HG02798 (cell line): ENCODE measurements around the gene GPR89A.
"Not testable (repeated sequence)": the region's sequence is repeated elsewhere in the genome, so short reads cannot be mapped to it uniquely, and the experiment has no call there.

Experiments used
- ATAC-seq: cut with Tn5 transposase; IDR thresholded peaks from one replicate; pipeline ENCODE4 v1.9.1; 2021; ENCODE audit warnings: mild to moderate bottlenecking; ENCODE audit not compliant: unreplicated experiment, poor library complexity

The GPR89A gene

GRCh38 chr1:145607833-145608733, at the start of gene GPR89A:
TSS of gene GPR89A (plus strand) at chr1:145607988. CDS start at chr1:145608134, 146 bp downstream.
- peak; percentile 95 for ATAC-seq

- not testable (repeated sequence) for ATAC-seq
Observed at GRCh38 chr1:145586820-145587219, 21.0 kb upstream of the GPR89A start.

GRCh38 chr1:145590806-145591205, 17.0 kb upstream of the GPR89A start:
- ATAC-seq: not testable (repeated sequence)

- not testable (repeated sequence) for ATAC-seq
Observed at GRCh38 chr1:145592347-145592746, 15.4 kb upstream of the GPR89A start.

- not testable (repeated sequence) for ATAC-seq
Observed at GRCh38 chr1:145595421-145595820, 12.4 kb upstream of the GPR89A start.

- not testable (repeated sequence) for ATAC-seq
Observed at GRCh38 chr1:145596236-145596635, 11.6 kb upstream of the GPR89A start.

- ATAC-seq: not testable (repeated sequence)
Observed at GRCh38 chr1:145599426-145599825, 8.4 kb upstream of the GPR89A start.

GRCh38 chr1:145601593-145601992, 6.2 kb upstream of the GPR89A start:
- ATAC-seq: no peak

- not testable (repeated sequence) for ATAC-seq
Observed at GRCh38 chr1:145606840-145607239, 948 bp upstream of the GPR89A start.

- not testable (repeated sequence) for ATAC-seq
Observed at GRCh38 chr1:145607289-145607688, 499 bp upstream of the GPR89A start.

- not testable (repeated sequence) for ATAC-seq
Observed at GRCh38 chr1:145610744-145611143, 3.0 kb downstream of the GPR89A start.

- ATAC-seq: not testable (repeated sequence)
Observed at GRCh38 chr1:145620073-145620472, 12.3 kb downstream of the GPR89A start.

GRCh38 chr1:145622177-145622576, 14.4 kb downstream of the GPR89A start:
- not testable (repeated sequence) for ATAC-seq

GRCh38 chr1:145636237-145636636, 28.4 kb downstream of the GPR89A start:
- ATAC-seq: not testable (repeated sequence)

- ATAC-seq: not testable (repeated sequence)
Observed at GRCh38 chr1:145641886-145642285, 34.1 kb downstream of the GPR89A start.

GRCh38 chr1:145643990-145644389, 36.2 kb downstream of the GPR89A start:
- ATAC-seq: not testable (repeated sequence)

- ATAC-seq: not testable (repeated sequence)
Observed at GRCh38 chr1:145656245-145656943, 48.6 kb downstream of the GPR89A start.

GRCh38 chr1:145662502-145662901, 54.7 kb downstream of the GPR89A start:
- not testable (repeated sequence) for ATAC-seq

GRCh38 chr1:145665015-145665414, 57.2 kb downstream of the GPR89A start:
- not testable (repeated sequence) for ATAC-seq

GRCh38 chr1:145670995-145671745, 63.4 kb downstream of the GPR89A start:
- ATAC-seq: not testable (repeated sequence)
